HCT116 (cell line): Measurements from ENCODE around the gene ATN1.

Source experiments
- CTCF ChIP-seq, 3 experiments: fragments of 200-600 bp in 1 of 3; sonication (generic) in 1 of 3; IDR thresholded peaks in 2 of 3; conservative IDR thresholded peaks in 1 of 3; 2 replicates each; pipeline ENCODE4 v1.5.1; 2012 to 2017; ENCODE audit warnings: low read depth in 2 of 3, low read length in 2 of 3, antibody characterized with exemption in 1 of 3, borderline replicate concordance in 1 of 3, control low read depth in 1 of 3, mild to moderate bottlenecking in 1 of 3, mixed read lengths in 1 of 3, mixed run types in 1 of 3, moderate library complexity in 1 of 3; ENCODE audit not compliant: insufficient read depth in 1 of 3
- EZH2 ChIP-seq: fragments of 200-600 bp; sonication (generic); IDR thresholded peaks from 2 replicates; pipeline ENCODE4 v1.6.1; 2017; ENCODE audit warnings: antibody characterized with exemption, mixed run types
- POLR2A ChIP-seq: IDR thresholded peaks from 2 replicates; pipeline ENCODE4 v1.7.0; 2011; ENCODE audit warnings: borderline replicate concordance; ENCODE audit not compliant: insufficient read depth, insufficient read length; ENCODE audit errors: extremely low read depth

DNA sequence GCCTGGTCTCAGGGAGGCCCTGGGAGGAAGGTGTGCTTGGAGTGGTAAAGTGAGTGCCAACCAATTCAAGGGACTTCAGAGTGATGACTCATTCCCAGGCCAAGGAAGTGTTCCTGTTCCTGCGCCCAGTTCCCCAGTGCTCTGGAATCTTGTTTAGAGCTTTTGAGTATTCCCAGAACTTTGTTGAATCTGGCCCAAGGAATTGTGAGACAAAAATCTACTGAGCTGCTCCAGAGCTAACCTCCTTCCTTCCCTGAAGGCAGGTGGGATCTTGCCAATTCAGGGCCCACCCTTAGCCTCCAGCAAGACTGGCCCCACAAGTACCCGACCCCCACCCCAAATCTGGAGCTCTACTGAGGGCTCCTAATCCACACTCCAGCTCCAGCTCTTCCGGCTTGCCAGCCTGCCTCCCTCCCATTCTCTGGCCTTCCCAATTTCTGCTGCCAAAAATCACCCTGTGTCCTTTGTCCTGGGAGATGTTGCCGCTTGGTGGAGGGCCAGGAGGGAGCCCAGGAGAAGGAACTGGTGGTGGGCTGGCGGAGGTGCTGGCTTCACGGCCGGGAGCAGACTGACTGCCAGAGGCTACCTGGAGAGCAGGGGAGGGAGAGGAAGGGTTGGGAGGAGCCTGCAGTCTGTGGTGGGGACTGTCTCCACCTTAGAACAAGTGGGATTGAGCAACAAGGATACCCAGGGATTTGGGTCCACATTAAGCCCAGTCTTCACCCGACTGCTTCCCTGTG lies 2.0 kb upstream of the ATN1 start:
- TF ChIP-seq POLR2A (peak; percentile 93), CTCF (IDR thresholded peaks at IDR 0.05 in 2 of 3, conservative IDR thresholded peaks at IDR 0.05 in 1 of 3; ENCODE audit: borderline replicate concordance in 1 of 3, insufficient read depth in 1 of 3, low read depth in 2 of 3, low read length in 2 of 3) (no peak), EZH2 (no peak)
